ENCODE data around the gene ATXN10. TPM values are rescaled to one million over a fixed set of nuclear protein-coding genes. Genes with fewer than 3 reads are reported as not detected.
"Not testable (repeated sequence)": the region's sequence is repeated elsewhere in the genome, so short reads cannot be mapped to it uniquely, and the experiment has no call there.

The ATXN10 gene
- total RNA-seq, 1 experiment from 2014 or later = 103 TPM

DNA sequence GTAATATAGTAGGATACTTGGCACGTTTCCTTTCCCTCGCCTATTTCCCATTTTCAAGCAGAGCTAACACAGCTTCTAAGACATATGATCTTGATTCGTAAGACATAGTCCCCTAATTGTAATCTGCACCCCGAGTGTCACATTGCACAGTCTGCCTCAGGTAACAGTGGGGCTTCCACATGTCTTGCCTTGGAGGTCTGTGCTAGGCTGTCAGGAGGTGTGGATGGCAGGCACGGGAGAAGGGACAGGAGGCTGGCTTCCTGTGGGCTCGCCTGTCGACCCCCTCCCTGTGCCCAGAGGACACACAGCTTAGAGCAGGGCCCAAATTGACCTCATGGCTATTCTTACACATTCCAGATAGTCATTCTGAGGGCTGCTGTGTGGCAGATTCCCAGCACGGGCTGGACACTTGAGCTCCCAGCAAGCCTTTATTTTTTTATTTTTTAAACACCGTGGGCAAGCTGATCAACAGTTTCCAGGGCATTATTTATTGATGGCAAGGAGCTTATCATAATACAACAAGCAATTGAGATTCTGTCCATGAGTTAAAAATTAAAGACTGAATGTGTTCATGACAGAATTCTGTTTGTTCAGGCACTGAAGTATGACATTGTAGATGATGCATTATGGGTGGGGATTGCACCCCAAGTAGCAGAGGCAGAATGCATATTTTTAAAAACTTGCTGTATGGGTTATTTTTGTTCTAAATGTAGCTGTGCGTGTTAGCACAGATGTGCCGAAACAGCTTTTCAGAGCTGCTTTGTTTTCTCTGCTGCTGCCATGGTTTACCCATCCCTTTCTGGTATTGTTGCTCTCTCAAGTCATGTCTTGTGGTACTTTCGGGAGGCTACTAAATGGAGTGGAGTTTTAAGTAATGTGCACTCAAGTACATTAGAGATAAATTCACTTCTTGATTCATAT, 113.0 kb downstream of the ATXN10 start:
- DNase-seq (ENCODE audit: low read depth) = no peak

DNA sequence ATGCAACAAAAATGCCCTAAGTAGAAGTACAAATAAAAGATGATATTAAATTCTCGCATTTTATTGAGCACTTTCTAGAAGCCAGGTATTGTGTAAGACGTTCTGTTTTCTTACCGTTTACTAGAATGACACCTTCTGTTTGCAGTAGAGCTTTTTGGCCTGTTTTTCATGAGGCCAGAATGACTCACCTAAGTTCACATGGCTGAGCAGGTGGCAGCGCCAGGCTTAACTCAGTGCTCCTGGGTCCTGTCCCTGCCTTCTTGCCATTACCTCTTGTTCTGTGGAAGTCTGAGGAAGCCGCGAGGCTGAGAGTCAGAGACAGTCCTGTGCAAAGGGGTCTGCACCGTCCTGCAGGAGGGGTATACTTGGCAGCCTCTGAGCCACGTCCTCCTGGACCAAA, 113.8 kb downstream of the ATXN10 start:
- no peak for DNase-seq (ENCODE audit: low read depth)

DNA sequence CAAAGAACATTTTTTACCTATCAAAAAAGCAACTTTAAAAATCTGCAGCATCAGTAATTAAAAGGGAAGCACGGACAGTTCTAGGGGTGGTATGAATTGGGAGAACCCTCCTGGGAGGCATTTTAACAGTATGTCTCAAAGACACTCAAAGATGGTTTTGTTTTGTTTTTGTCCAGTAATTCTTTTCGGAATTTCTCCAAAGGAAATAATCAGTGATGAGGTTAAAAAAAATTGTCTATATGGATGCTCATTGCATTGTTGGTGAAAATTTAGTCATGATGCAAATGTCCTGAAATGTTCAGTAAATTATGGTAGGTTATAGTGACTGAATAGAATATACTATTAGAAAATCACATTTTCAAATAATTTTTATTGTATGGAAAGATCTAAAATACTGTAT, 115.1 kb downstream of the ATXN10 start:
- no peak for DNase-seq (ENCODE audit: low read depth)

- DNase-seq (ENCODE audit: low read depth) = no peak
Observed at GRCh38 chr22:45787759-45788158, 116.1 kb downstream of the ATXN10 start.

DNA sequence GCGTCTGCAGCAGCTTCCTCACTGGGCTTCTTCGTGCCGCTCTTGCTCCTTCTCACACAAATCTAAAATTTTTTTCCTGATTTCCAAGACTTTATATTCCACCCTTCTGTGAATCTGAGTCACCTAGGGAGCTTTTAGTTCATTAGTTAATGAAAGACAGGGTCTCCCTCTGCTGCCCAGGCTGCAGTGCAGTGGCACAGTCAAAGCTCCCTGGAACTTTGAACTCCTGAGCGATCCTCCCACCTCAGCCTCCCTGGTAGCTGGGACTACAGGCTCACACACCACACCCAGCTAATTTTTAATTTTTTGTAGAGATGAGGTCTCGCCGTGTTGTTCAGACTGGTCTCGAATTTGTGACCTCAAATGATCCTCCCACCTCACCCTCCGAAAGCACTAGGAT, 116.9 kb downstream of the ATXN10 start:
- no peak for DNase-seq (ENCODE audit: low read depth)

DNA sequence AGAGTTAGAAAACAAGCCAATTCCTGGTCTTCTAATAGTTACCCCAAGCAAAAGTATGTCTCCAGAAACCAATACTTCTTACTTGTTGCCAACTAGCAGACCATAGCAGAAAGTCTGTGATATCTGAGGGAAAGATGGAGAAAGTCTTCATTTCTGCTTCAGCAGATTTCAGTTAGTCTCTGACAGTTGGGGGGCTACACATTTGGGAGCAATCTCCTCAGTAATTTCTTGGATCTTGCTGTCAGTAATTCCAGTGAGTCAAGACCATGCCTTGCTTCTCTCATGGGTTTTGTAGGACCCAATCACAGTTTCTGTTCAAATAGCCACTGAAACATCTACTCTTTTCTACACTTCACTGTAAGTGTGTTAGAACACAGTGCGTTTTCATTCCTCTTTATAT, 118.8 kb downstream of the ATXN10 start:
- DNase-seq (ENCODE audit: low read depth) = no peak

- DNase-seq (ENCODE audit: low read depth) = no peak
Observed at GRCh38 chr22:45793161-45793560, 121.5 kb downstream of the ATXN10 start.

GRCh38 chr22:45793892-45794291, 122.3 kb downstream of the ATXN10 start:
- no peak for DNase-seq (ENCODE audit: low read depth)

- DNase-seq (ENCODE audit: low read depth) = not testable (repeated sequence)
Observed at GRCh38 chr22:45796009-45796408, 124.4 kb downstream of the ATXN10 start.

GRCh38 chr22:45799291-45799690, 127.7 kb downstream of the ATXN10 start:
- DNase-seq (ENCODE audit: low read depth) = no peak

GRCh38 chr22:45802054-45802453, 130.4 kb downstream of the ATXN10 start:
- DNase-seq (ENCODE audit: low read depth) = no peak

GRCh38 chr22:45804319-45804985, 132.8 kb downstream of the ATXN10 start:
- peak; percentile 3 for DNase-seq (ENCODE audit: low read depth)

DNA sequence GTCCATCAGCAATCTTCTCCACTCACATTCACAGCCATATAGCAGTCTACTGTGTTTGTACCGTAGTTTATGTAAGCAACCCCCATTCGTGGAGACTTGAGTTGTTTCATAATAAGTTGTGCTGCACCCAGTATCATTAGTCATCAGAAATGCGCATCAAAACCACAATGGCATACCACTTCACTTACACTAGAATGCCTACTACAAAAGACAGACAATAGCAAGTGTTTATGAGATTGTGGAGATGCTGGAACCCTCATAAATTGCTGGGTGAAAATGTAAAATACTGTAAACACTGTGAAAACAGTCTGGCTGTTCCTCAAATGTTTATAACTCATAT, 133.3 kb downstream of the ATXN10 start:
- peak; percentile 95 for DNase-seq (ENCODE audit: low read depth)

DNA sequence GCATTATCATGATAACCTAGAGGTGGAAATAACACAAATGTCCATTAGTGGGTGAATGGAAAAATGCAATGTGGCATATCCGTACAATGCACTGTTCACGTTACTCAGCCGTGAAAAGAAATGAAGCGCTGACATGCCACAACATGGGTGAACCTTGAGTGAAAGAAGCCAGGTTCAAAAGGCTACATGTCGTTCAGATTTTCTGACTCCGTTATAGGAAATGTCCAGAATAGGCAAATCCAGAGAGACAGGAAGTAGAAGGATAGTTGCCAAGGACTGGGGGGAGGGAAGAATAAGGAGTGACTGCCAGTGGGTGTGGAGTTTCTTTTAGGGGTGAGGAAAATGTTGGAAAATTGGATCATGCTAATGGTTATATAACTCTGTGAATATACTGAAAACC, 133.8 kb downstream of the ATXN10 start:
- no peak for DNase-seq (ENCODE audit: low read depth)

- no peak for DNase-seq (ENCODE audit: low read depth)
Observed at GRCh38 chr22:45807156-45807915, 135.7 kb downstream of the ATXN10 start.

GRCh38 chr22:45812910-45813309, 141.3 kb downstream of the ATXN10 start:
- DNase-seq (ENCODE audit: low read depth) = no peak

- DNase-seq (ENCODE audit: low read depth) = no peak
Observed at GRCh38 chr22:45814198-45814597, 142.6 kb downstream of the ATXN10 start.

DNA sequence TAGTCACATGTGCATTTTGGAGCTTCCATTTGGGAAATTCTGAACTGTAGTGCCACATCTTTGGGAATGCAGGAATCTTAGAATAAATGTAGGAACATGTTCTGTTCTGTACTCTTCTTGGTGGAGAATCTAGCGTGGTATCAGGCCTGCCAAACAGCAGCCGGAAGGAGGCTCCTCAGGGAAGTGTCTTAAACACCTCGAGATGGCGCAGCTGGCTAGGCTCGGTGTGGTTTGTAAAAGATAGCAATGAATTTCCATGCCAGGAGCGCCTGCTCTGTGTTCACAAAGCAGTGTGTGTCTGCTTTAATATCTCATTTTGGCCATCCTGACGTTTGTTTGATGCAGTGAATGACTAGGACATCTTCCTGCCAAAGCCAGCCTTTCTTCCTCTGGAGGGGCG, 145.1 kb downstream of the ATXN10 start:
- no peak for DNase-seq (ENCODE audit: low read depth)

DNA sequence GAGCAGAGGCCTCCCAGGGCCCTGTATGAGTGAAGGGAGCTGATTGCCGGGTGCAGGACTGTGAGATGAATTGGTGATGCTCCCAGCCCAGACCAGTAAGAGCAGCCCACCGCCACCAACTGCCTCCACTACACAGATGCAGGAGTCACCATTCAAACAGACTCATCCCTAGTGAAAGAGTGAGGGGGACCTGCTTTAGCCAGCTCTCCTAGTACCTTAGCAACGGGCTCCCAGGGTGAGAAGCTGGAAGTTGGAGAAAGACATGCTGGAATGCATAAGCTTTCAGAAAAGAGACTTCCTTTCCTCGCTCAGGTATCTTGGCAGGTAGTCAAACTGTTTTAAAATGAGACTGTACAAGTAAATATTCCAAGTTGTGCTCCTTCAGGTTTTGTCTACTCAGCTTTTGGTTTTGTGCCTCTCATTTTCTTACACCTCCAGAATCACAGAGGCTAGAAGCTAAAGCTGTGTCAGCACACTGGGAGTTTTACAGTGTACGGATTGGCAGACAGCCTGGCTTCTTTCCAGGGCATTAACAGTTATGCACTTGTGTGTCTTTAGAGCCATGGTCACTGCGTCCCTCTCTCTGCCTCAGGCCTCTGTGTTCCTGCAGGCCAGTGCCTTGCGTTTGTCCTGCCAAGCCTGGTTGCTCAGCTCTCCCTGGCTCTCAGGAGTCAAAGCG, 146.2 kb downstream of the ATXN10 start:
- no peak for DNase-seq (ENCODE audit: low read depth)

- DNase-seq (ENCODE audit: low read depth) = no peak
Observed at GRCh38 chr22:45818424-45819085, 146.9 kb downstream of the ATXN10 start.

DNA sequence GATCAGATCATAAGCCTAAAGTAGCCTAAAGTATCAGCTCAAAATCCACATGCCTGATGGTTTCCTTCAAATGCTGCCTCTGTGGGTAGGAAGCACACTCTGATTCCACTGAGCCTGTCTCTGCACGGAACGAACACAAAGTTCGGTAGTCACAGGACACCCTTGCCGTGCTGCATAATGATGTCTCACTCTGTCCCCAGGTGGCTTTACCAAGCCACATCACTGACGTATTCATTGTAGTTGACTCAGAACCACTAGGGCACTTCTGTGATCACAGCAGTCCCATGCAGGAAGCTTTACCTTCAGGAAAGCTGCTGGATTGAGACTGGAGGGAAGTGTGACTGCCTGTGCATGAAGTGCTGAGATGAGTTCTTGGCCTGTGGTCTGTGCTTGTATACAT, 147.7 kb downstream of the ATXN10 start:
- DNase-seq (ENCODE audit: low read depth) = no peak

Measured in RPMI7951 (cell line).